HS-27A (cell line): ENCODE results near the gene CHRFAM7A.
"Not testable (repeated sequence)": the region's sequence is repeated elsewhere in the genome, so short reads cannot be mapped to it uniquely, and the experiment has no call there.

ENCODE experiments used
- DNase-seq: peaks from one replicate; pipeline ENCODE4 v3.0.0-alpha.2; 2012; ENCODE audit warnings: low read depth, missing footprints

Gene CHRFAM7A

DNA sequence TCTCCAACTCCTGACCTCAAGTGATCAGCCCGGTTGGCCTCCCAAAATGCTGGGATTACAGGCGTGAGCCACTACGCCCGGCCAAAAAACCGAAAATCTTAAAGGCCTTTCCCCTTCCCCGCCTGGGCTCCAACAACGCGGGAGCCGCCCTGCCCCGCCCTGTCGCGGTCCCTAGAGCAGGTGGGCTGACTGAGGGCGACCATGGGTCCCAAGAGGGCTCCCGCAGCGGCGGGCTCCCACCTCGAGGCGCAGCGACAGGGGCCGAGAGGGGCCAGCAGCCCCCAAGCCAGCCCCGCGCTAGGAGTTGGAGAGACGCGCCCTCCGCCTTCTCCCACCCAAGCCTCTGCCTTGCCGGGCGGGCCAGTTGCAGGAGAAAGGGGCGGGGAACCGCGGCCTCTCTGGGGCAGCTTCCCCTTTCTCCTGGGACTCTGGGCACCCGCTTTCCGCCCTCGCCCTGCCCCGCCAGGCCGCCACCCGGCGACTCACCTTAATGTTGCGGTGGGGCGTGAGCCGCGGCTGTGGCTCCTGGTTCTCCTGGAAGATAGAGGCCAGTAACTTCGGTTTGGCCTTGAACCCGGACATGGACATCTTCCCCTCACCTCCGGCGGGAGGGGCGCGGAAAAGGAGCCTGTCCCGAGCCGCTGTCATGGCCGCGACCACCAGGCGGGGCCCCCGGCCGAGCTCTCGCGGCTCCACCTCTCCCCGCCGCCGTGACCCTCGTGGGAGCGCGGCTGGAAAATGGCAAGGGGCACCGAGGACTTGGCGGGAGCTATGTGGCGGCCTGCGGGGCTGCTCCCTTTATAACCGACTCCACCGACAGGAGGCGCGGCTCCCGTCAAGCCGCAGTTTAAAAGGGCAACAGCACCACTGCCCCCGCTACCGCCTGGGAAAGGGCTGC, at the start of gene CHRFAM7A:
CHRFAM7A (minus strand) TSS at position 775 of the 898 bp plus-strand sequence. CDS start 10,189 bp downstream, outside the sequence.
- not testable (repeated sequence) for DNase-seq

- DNase-seq: not testable (repeated sequence)
Observed at GRCh38 chr15:30438348-30438747, 45.0 kb upstream of the CHRFAM7A start.

DNA sequence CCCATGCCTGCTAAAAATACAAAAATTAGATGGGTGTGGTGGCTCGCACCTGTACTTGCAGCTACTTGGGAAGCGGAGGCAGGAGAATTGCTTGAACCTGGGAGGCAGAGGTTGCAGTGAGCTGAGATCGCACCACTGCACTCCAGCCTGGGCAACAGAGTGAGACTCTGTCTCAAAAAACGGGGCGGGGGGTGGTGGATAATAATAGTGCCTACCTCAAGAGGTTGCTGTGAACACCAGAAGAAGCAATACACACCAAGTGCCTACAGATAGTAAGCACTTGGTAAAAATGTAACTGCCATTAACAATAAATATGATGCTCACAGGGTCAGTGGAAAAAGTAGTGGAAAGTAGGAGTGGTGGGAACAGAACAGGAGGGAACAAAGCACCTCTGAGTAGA, 42.5 kb upstream of the CHRFAM7A start:
- DNase-seq: not testable (repeated sequence)

DNA sequence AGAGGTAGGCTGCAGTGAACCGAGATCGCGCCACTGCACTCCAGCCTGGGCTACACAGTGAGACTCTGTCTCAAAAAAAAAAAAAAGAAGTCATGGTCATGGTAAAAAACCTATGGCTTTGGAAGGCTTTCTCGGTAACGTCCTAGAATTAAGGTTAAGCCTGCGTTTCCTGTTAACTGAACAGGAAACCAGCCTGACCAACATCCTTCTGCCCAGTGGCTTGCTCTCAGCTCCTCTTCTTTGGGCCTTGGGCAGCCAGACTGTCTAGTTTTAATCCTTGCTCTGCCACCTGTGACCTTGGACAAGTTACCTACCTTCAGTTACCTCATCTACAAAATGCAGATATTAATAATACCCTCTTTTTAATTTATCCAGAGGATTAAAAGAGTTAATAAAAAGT, 27.4 kb upstream of the CHRFAM7A start:
- not testable (repeated sequence) for DNase-seq

GRCh38 chr15:30414160-30414559, 20.8 kb upstream of the CHRFAM7A start, which contains the start of gene GOLGA8R:
GOLGA8R (minus strand) TSS chr15:30414260; CDS start chr15:30414162, 98 bp downstream.
- DNase-seq: not testable (repeated sequence)

DNA sequence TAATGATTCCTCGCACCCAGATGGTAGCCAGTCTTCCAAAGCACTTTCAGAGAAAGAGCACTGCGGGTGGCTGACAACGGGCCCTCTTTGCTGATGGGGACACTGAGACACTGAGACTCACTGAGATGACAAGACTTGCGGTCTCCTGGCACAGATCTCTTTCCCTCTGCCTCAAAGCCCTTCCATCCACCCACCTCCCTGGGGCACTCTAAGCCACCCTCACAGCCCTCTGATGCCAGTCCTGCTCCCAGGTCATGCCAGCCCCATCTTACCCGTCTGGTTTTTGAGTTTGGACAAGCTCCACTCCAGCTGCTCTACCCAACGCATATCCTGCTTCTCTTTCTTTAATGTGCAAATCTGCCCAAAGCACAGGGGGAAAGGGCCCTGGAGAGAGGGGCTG, 14.3 kb upstream of the CHRFAM7A start:
- not testable (repeated sequence) for DNase-seq

DNA sequence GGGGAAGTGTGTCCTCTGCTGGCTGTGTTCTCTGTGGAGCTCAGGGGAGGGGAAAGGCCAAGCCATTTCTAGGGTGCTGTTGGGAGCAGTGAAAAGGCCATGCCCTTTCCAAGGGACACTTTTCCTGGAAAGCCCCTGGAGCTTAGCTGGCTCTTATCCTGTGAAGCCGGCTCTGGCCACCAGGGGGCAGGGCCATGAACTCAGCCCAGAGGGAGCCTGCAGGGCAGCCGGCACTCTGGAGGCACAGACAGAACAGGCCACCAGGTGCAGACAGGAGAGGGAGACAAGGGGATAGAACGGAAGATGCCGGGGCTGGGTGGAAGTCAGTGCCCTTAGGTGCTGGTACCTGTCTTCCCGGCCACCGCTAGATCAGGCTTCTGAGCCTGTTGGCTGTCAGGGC, 5.6 kb upstream of the CHRFAM7A start:
- DNase-seq: not testable (repeated sequence)

GRCh38 chr15:30393664-30393991, 288 bp upstream of the CHRFAM7A start:
- not testable (repeated sequence) for DNase-seq

DNA sequence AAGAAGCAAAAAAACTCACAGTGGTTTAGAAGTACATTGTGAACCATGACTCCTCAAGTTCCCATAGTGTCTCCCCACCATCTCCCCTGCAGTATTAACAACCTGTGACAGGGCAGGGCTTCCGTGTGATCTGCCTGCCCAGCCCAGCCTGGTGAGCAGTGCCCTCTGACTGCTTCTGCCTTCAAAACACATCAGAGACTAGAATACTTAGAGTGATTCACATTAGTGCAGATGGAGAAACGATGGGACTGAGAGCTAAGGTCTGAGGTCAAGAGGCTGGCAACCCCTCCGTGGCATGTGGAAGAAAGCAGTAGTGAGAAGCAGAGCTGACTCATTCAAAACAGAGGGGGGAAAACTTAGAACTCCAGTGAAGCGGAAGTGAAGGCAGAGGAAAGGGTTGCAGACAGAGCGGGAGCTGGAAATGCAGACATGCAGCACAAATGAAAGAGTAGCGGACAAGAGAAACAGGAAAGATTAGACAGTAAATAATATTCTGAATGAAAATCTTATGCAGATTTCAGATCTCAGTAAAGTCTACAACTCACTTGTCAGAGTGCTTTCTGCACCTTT, 6.9 kb downstream of the CHRFAM7A start:
- DNase-seq: not testable (repeated sequence)

DNA sequence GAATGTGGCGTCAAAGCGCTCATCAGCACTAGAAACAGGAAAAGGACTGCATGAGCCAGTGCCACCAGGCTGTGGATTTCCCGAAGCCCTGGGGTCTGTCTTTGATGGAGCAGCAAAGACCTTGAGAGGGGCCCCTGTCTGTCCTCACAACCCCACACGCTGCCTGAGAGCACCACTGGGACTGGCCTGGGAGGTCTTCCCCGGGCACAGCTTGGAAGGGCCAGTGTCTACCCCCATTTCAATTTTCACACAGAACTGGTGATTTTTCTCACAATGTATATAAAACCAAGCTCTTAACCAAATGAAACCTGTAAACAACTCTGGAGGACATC, 16.3 kb downstream of the CHRFAM7A start:
- not testable (repeated sequence) for DNase-seq

DNA sequence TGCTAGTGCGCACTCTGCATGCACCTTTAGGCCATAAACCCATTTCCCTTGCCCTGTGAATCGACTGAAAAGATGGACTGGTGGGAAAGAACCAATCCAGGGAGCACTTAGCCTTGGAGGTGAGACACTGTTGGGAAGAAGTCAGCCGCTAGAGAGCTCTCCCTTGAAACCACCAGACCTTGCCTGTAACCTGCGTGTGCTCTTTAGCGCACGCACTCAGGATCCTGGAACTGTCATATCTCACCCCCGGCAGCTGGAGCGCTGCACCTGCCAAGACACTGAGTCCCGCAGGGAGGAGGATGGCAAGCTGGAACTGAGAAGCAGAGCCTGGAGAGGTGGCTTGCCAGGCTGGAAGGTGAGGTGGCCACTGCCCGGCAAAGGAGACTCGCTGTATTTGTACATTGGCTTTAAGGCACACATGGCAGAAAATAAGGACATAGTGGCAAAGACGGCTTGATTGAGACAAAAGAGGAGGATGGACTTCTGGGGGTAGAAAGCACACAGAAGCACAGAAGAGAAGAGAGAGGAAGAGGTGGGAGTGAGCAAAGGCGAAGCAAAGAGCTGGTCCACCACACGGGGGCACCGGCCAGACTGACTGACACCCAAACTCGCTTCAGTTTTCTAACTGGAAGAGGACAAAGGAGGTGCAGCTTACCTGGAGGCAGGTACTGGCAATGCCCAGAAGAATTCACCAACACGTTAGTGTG, 16.8 kb downstream of the CHRFAM7A start:
- DNase-seq: not testable (repeated sequence)

GRCh38 chr15:30375872-30376271, 17.5 kb downstream of the CHRFAM7A start:
- not testable (repeated sequence) for DNase-seq

GRCh38 chr15:30374862-30375261, 18.5 kb downstream of the CHRFAM7A start:
- not testable (repeated sequence) for DNase-seq

DNA sequence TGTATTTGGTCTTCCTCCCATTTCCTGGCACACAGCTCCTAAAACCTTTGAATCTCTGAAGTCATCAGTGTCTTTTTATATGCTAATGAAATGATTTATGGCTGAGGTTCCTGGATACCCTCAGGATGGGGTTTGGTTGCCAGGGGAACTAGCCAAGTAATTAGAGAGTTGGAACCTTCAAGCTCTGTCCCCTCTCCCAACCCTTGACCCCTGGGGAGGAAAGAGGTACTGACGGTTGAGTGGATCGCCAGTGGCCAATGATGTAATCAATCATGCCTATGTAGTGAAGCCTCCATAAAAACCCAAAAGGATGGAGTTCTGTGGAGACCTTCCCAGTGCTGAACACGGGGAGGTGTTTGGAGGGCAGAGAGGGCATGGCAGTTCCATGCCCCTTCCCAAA, 25.1 kb downstream of the CHRFAM7A start:
- not testable (repeated sequence) for DNase-seq

DNA sequence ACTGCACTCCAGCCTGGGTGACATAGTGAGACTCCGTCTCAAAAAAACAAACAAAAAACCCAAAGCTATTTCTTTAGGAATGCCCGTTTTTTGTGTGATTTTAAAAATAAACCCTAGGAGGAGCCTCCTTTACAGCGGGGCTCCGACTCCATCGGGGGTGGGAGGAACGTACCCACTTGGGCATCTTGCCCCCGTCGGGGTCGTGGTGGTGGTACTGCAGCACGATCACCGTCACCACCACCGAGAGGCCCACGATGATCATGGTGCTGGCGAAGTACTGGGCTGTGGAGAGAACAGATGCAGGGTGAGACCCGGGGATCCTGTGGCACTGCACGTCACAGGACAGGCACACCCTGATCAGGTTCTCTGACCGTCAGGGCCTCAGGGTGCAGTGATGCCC, 26.1 kb downstream of the CHRFAM7A start:
- DNase-seq: not testable (repeated sequence)

- DNase-seq: not testable (repeated sequence)
Observed at GRCh38 chr15:30361404-30361803, 31.9 kb downstream of the CHRFAM7A start.

DNA sequence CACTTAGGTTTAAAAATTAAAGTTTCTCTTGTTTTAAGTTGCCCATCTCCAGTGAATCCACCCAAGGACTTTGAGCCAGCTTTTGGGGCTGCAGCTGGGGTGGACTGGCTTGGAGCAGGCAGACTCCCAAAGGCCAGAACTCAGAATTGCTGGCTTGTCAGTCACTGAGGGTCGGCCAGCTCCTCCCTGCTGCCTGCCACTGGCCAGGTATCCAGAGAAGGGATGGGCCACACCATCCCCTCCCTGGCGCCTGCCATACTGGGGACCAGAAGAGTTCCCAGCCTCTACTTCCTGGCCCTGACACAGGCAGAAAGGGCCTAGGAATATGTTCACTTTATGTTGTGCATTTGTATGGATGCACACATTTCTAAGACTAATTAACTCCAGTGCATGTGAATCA, 32.4 kb downstream of the CHRFAM7A start:
- not testable (repeated sequence) for DNase-seq

DNA sequence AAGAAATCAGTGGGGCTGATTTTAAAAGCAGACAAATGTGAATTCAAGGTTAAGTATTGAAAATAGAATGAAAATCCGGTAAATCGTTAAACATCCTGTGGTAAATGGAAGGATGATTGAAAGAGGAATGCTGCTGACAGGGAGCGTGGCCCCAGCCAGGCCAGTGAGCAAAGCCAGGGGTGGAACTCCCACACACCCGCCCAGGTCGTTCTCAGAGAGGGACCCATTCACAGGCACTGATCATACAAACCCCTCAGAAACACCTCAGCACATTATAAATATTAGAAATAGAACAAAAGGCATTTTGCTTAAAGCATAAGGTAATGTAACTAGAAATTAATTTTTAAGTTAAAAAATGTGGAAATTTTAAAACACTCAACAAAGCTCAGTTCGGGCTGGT, 38.3 kb downstream of the CHRFAM7A start:
- DNase-seq: not testable (repeated sequence)

DNA sequence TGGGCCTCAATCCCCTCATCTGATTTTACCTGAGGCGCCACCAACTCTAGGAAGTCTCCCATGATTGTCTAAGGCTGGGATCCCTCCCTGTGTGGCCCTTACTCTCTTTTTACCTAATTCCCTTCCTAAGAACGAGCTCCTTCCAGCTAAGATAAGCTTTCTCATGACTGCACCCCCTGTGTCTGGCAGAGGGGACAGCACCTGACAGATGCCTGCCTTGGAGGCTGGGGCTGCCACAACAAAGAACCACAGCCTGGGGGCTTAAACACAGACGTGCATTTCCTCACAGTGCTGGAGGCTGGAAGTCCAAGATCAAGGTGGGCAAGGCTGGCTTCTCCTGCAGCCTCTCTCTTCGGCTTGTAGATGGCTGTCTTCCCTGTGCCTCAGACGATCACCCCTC, 43.5 kb downstream of the CHRFAM7A start:
- DNase-seq: not testable (repeated sequence)

- not testable (repeated sequence) for DNase-seq
Observed at GRCh38 chr15:30336584-30336983, 56.8 kb downstream of the CHRFAM7A start.

DNA sequence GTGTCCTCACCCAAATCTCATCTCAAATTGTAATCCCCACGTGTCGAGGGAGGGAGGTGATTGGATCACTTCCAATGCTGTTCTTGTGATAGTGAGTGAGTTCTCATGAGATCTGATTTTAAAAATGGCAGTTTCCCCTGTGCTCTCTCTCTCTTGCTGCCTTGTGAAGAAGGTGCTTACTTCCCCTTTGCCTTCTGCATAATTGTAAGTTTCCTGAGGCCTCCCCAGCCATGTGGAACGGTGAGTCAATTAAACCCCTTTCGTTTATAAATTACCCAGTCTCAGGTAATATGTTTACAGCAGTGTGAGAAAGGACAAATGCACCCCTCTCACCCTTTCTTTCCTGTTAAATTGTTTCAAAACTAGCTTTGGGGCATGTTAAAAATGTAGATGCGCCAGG, 59.2 kb downstream of the CHRFAM7A start:
- not testable (repeated sequence) for DNase-seq

DNA sequence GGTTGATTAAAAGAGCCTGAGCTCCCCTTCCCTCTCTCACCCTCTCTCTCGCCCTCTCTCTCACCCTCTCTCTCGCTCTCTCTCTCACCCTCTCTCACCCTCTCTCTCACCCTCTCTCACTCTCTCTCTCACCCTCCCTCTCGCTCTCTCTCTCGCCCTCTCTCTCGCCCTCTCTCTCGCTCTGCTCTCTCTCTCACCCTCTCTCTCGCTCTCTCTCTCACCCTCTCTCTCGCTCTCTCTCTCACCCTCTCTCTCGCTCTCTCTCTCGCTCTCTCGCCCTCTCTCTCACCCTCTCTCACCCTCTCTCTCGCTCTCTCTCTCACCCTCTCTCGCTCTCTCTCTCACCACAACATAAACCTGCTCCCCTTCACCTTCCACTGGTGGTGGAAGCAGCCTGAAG, 67.2 kb downstream of the CHRFAM7A start:
- not testable (repeated sequence) for DNase-seq

DNA sequence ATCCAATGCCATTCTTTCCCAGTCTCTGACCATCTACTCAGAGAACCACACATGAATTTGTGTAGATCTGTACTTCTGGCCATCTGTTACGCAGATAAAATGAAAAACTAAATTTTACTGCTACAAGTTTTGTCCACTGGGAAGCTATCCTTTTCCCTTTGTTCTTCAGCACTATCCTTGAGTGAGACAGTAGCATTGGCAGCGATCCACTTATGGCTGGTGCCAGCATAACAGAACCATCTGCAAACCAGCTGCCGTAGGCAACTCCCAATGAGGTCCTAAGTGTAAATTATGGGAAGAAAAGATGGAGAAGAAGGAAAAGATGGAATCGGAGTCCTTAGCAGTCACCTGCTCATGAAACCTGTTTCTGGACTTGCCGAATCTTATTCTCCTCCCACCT, 72.3 kb downstream of the CHRFAM7A start:
- DNase-seq: not testable (repeated sequence)
